ENCODE data around the gene CPNE2. TPM values are rescaled to one million over a fixed set of nuclear protein-coding genes. Genes with fewer than 3 reads are reported as not detected.

The CPNE2 gene
- total RNA-seq, 4 donors from 2014 or later: 27.4 to 56.5 (median 40.7) TPM

DNA sequence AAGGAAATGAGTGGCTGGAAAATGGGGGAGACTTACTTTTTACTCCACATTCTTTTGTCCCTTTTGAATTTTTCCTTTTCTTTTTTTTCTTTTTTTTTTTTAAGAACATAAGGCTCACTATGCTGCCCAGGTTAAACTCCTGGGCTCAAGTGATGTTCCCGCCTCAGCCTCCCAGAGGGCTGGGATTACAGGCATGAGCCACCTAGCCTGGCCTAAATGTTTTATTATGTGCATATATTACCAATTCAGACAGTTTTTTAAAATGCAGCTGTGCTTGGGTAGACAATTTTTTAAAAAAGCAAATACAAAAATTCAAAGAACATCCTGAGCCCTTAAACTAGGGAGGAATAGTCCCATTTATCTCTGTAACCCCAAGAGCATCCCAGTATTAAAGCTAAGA, 65.2 kb downstream of the CPNE2 start:
- TF ChIP-seq, protein P1, sequence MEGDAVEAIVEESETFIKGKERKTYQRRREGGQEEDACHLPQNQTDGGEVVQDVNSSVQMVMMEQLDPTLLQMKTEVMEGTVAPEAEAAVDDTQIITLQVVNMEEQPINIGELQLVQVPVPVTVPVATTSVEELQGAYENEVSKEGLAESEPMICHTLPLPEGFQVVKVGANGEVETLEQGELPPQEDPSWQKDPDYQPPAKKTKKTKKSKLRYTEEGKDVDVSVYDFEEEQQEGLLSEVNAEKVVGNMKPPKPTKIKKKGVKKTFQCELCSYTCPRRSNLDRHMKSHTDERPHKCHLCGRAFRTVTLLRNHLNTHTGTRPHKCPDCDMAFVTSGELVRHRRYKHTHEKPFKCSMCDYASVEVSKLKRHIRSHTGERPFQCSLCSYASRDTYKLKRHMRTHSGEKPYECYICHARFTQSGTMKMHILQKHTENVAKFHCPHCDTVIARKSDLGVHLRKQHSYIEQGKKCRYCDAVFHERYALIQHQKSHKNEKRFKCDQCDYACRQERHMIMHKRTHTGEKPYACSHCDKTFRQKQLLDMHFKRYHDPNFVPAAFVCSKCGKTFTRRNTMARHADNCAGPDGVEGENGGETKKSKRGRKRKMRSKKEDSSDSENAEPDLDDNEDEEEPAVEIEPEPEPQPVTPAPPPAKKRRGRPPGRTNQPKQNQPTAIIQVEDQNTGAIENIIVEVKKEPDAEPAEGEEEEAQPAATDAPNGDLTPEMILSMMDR (IDR thresholded peaks at IDR 0.05; ENCODE audit: low read depth): no peak

DNA sequence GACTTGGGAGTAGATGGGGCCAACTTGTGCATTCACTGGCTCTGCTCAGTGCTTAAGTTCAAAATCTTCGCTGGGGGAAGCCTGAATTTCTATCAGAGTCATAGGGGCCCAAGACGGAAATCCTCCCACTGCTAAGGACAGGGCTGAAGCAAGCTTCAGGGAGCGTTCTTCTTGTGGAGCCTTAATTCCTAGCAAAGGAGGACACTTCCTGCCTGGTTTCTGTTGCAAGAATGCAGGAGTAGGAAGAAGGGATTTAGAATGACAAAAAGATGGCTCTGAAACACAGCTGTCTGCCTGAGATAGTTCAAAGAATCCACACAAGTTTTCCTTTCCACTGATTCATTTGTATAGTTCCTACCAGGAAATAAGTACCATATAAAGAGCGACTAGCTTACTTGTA, 67.1 kb downstream of the CPNE2 start:
- TF ChIP-seq, protein P1 (IDR thresholded peaks at IDR 0.05; ENCODE audit: low read depth): no peak

DNA sequence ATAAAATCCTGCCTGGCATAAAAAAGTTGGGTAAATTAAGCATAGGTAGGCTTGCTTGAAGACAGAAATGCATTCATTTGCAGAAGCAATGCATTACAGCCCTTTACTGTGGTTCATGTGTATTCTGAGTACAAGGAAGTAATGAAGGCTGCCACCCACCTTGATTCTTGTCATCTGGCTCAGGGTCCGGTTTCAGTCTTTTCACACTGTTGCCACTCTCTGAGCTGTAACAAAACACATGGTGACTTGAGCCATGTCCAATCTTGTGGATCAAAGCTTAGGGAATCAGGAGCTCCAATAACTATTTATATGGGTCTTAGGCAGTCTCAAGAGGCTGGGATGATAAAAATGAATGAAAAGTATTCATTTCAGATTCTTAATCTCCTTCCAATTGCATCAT, 71.5 kb downstream of the CPNE2 start:
- TF ChIP-seq, protein P1 (IDR thresholded peaks at IDR 0.05; ENCODE audit: low read depth): no peak

DNA sequence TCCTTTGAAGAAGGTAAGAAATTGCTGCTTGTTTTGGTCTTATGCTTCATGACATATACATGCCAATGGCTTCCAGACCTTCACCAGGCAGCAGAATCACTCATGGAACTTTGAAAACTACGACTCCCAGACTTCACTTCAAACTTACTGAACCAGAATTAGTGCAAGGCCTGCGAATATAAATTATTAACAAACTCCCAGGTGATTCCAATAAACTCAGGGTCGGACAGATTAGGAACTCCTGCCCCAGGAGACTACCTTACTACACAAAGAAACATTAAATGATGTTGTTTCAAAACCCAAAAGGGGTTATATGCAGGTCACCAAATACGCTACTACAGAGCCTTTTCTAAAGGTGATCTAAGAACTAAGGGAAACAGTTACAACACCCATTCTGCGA, 73.1 kb downstream of the CPNE2 start:
- TF ChIP-seq, protein P1 (IDR thresholded peaks at IDR 0.05; ENCODE audit: low read depth): no peak

DNA sequence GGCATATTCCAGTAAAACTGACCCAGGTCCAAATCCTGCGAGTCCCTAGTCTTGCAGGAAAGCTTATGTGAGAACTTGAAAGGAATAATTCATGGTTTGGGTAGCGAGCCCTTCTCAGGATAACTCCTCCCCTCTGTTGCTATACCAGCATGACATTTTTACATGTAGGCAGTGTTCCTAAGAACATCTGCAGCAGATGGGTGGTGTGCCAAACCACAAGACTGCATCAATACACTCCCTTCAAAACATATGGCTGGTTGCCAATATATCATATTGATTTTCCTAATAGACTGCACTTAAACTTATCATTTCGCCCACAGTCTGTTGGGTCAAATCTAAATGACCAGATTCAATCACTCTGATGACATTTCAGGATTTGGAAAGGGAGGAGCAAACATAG, 73.6 kb downstream of the CPNE2 start:
- TF ChIP-seq, protein P1 (IDR thresholded peaks at IDR 0.05; ENCODE audit: low read depth): no peak

DNA sequence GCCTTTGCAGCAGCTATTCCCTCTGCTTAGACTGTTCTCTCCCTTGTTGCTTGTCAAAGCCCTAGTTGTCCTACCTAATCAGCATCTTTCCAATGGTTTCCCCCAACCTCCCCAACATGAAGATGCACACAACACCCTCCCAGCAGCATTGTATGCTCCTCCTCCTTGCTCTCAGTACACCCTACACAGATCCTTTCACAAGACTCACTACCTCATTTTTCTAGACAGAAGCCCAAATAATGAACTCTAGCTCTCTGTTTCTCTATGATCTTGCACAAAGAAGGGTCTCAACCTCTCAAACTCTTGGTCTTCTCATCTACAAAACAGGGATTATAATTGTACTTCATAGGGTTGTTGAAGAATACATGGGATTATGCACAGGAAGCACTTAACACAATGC, 74.1 kb downstream of the CPNE2 start:
- TF ChIP-seq, protein P1 (IDR thresholded peaks at IDR 0.05; ENCODE audit: low read depth): no peak

DNA sequence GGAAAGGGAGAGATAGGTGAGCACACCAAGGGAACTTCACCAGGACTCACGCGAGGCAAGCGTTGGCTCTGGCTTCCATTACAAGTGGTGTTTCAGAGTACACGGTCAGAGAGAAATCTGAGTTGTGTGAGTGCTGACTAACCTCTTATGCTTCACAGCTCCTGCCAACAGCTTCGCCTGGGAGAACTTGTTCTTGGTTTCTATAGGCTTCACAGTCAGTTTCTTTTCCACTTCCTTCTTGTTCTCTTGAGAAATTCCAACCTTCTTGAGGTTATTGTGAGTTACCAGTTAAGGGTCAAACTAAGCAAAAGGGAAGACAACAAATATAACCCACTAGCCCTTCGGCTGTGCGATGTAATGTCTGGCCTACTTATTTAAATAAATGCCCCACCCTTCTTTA, 74.6 kb downstream of the CPNE2 start:
- TF ChIP-seq, protein P1 (IDR thresholded peaks at IDR 0.05; ENCODE audit: low read depth): no peak

All from subcutaneous adipose tissue (tissue), 4 donors.